ENCODE data around the gene UBA6. TPM values are rescaled to one million over a fixed set of nuclear protein-coding genes. Genes with fewer than 3 reads are reported as not detected.

The UBA6 gene
- total RNA-seq, 2 donors from 2014 or later = 95.9 to 103 TPM

DNA sequence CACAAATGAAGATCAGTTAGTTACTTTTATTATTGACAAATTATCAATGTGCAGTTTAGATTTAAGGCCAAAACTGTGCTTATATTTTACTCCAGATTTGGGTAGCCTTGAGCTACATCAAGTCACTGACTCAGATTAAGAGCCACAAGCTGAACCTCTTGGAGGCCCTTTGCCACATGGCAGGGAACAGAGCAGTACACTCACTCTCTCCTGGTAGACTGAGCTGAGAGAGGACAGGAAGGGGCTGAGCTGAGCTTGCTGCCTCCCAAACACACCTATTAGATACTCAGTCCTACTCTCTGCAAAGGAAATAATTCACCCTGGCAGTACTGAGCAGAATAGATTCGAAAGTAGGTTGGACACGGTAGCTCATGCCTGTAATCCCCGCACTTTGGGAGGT, 134.6 kb downstream of the UBA6 start:
- no peaks in the 10 kb centered on the region for H3K4me1 Mint-ChIP-seq
- no peak overlapping the region for H3K27ac Mint-ChIP-seq
- no peak overlapping the region for H3K4me3 Mint-ChIP-seq
- ATAC-seq (replicated peaks) = peak; percentile 51
- H3K27me3 Mint-ChIP-seq = no peaks in the 10 kb centered on the region
- no peaks in the 10 kb centered on the region for H3K9me3 Mint-ChIP-seq
- H3K36me3 Mint-ChIP-seq (ENCODE audit: low read depth) = no peaks in the 10 kb centered on the region

GRCh38 chr4:67565284-67565683, 135.7 kb downstream of the UBA6 start:
- ATAC-seq (replicated peaks) = no peak
- H3K4me3 Mint-ChIP-seq = no peak overlapping the region
- H3K27ac Mint-ChIP-seq = no peak overlapping the region

More at GRCh38 chr4:67565284-67565683, 135.7 kb downstream of the UBA6 start:
- no peaks in the 10 kb centered on the region for H3K36me3 Mint-ChIP-seq (ENCODE audit: low read depth)
- no peaks in the 10 kb centered on the region for H3K4me1 Mint-ChIP-seq
- no peaks in the 10 kb centered on the region for H3K27me3 Mint-ChIP-seq
- H3K9me3 Mint-ChIP-seq = no peaks in the 10 kb centered on the region

Other genes with a start within 250 kb of the UBA6 start
- gene CENPC, start 155.7 kb downstream of the UBA6 start, total RNA-seq = 10 to 100 TPM; 30.9 to 64.9 TPM
- 1 to 10 TPM; 2.6 to 2.7 TPM for gene STAP1, start 142.4 kb downstream of the UBA6 start, total RNA-seq
- gene GNRHR, start 53.2 kb upstream of the UBA6 start, total RNA-seq = not detected
- gene TMPRSS11D, start 182.8 kb upstream of the UBA6 start, total RNA-seq = not detected